GM12874 (cell line): Measurements from ENCODE around the gene ADCYAP1.

Experiments used
- CTCF ChIP-seq: IDR thresholded peaks from 2 replicates; pipeline ENCODE4 v1.5.1; 2011; ENCODE audit warnings: low read depth, mild to moderate bottlenecking, control low read depth, low read length, moderate library complexity; ENCODE audit not compliant: insufficient read depth

The ADCYAP1 gene

GRCh38 chr18:906416-907114 lies 1.9 kb downstream of the ADCYAP1 start:
- TF ChIP-seq CTCF, result no peak

GRCh38 chr18:907115-907884 lies 2.6 kb downstream of the ADCYAP1 start:
- TF ChIP-seq CTCF, result no peak

GRCh38 chr18:907885-908757 lies 3.5 kb downstream of the ADCYAP1 start:
- no peak for TF ChIP-seq CTCF

GRCh38 chr18:908758-909724 lies 4.4 kb downstream of the ADCYAP1 start:
- no peak for TF ChIP-seq CTCF

- no peak for TF ChIP-seq CTCF
These were observed 5.6 kb downstream of the ADCYAP1 start for GRCh38 chr18:910247-910646.

- TF ChIP-seq CTCF, result no peak
These were observed 6.4 kb downstream of the ADCYAP1 start for GRCh38 chr18:911025-911424.
